Embryonic facial prominence (tissue), 1 donor: ENCODE measurements around the gene GNPDA1.
"Not testable (repeated sequence)": the region's sequence is repeated elsewhere in the genome, so short reads cannot be mapped to it uniquely, and the experiment has no call there.

Source experiments
- DNase-seq: peaks from one replicate; pipeline ENCODE4 v3.0.0-alpha.2; 2016; ENCODE audit errors: extremely low spot score

The GNPDA1 gene

GRCh38 chr5:142012792-142013388 lies at the start of gene GNPDA1:
Gene GNPDA1 (minus strand): TSS chr5:142013027. CDS start chr5:142012035, 992 bp downstream.
- no peak for DNase-seq

- no peak for DNase-seq
Observed at GRCh38 chr5:142059304-142059940, 46.6 kb upstream of the GNPDA1 start.

DNA sequence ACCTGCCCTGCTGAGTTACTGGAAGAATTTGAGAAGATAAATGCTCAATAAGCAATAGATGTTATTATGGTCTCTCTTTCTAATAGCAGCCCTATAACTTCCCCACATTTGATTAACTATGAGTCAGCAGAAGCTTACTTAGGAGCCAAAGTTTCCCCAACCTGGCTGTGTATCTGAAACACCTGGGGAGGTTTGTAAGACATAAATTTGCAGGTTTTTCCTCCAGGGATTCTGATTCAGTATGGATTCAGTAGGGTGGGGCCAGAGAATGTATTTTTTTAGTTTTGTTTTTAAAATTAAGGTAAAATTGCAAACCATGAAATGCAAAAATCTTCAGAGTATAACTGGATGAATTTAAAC lies 44.9 kb upstream of the GNPDA1 start:
- DNase-seq: no peak

GRCh38 chr5:142056816-142057696 lies 44.2 kb upstream of the GNPDA1 start:
- no peak for DNase-seq

DNA sequence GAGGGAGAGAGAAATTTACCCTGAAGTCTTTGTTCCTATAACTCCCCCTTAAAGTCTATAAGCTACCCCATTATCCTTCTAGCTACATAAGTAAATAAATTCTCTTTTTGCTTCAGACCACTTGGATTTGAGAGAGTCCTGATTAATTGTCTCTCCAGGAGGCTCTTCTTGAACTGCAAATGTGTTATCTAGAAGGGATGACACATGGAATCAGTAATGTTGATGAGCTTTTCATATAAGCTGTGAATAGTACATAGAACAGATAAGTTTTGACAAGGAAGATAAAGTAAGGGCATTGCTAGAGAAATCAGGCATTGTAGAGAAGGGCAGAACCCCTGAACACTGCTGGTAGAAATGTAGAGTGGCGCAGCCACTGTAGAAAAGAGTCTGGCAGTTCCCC lies 42.5 kb upstream of the GNPDA1 start:
- DNase-seq: no peak

- no peak for DNase-seq
Observed at GRCh38 chr5:142053426-142054151, 40.8 kb upstream of the GNPDA1 start.

DNA sequence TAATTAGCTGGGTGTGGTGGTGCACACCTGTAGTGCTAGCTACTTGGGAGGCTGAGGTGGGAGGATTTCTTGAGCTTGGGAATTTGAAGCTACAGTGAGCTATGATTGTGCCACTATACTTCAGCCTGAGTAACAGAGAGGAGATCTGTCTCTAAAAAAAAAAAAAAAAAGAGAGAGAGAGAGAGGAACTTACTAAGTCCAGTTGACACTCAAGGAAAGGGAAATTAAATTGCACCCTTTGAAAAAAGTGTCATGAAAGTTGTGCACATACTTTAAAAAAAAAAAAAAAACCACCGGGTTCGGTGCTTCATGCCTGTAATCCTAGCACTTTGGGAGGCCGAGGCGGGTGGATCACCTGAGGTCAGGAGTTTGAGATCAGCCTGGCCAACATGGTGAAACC lies 39.2 kb upstream of the GNPDA1 start:
- DNase-seq: not testable (repeated sequence)

DNA sequence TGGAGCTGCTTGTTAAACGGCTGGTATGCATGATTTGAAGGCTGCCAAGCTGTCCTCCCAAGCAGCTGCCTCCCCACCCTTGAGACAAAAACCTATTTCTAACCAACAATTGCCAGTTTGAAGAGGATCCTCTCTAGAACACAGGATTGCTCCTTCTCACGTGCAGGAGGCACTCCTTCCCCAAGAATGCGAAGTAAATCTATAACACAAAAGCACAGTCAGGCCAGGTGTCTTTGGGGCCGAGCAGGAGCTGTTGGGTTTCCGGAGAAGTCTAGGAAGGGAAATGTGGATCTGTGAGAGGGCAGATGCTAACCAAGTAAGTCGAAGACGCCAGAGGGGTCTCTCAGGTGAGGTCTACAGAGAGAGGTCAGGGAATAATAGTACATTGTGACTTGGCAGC lies 35.4 kb upstream of the GNPDA1 start:
- DNase-seq: no peak

DNA sequence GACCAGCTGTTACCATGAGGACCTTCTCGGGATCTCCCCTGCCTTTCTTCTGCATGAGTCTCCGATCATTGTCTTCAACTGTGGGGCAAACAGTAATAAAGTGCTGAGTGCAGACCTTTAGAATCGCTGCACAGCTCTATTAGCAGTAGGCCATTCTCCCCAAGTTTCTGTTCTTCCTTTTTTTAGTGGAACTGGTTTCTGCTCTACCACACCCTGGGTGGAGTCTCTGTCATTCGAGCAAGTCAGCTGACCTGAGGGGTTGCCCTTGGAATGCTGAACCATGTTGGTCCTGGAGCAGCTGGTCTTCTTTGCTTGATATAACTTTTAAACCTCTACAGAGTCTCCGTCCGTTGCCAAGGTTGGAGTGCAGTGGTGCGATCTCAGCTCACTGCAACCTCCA lies 33.4 kb upstream of the GNPDA1 start:
- no peak for DNase-seq

DNA sequence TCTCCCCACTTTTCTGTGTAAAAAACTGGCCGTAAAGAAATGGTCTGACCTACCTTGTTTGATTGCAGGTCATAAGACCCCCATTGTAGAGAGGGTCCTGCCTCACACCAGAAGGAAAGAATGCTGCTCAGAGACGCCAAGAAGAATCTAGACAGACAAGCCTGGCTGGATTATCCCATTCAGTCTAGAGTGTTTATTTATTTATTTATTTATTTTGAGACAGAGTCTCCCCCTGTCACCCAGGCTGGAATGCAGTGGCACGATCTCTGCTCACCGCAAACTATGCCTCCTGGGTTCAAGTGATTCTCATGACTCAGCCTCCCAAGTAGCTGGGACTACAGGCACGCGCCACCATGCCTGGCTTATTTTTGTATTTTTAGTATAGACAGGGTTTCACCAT lies 28.1 kb upstream of the GNPDA1 start:
- DNase-seq: not testable (repeated sequence)

DNA sequence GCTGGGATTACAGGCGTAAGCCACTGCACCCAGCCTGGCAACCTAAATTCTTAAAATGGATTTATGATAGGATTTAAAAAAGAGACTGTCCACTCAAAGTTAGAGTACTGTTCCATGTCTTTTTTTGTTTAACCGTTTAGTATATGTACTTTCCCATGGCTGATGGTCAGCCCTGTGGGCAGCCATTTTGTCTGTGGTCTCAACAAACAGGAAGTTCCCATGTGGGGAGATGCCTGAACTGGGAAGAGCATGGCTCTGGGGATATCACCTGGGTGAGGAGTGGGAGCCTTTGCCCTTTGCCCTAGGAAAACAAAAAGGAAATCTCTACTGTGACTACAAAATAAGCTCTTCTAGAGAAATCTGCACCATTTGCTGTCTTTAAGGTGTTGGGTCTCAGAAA lies 27.5 kb upstream of the GNPDA1 start:
- no peak for DNase-seq

DNA sequence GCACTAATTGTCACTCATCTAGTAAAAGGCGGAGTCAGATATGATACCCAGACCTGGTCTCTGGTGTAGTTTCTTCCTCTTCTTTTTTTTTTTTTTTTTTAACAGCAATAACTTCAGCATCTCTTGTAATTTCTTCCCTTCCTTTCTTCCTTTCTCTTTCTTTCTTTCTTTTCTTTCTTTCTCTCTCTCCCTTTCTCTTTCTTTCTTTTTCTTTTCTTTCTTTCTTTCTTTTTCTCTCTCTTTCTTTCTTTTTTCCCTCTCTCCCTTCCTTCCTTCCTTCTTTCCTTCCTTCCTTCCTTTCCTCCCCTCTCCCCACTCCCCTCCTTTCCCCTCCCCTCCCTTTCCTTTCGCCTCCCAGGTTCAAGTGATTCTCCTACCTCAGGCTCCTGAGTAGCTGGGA lies 25.9 kb upstream of the GNPDA1 start:
- no peak for DNase-seq

- DNase-seq: not testable (repeated sequence)
Observed at GRCh38 chr5:142037599-142037998, 24.8 kb upstream of the GNPDA1 start.

DNA sequence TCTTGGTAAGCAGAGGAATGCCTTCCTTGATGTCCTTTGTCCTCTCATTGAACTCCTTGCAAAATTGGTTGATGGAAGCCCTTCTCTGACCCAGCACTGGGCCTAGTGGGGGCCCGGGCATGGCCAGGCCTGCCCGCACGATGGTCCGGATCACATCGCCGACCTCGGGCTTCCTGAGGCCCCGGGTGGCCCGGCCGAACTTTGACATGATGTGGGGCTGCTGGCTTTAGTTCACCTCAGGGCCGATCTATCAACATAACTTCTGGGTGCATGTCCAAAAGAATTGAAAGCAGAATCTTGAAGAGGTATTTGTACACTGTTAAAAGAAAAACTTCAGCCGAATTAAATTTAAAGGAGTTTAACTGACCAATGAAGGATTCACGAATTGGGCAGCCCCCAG lies 24.1 kb upstream of the GNPDA1 start:
- no peak for DNase-seq

DNA sequence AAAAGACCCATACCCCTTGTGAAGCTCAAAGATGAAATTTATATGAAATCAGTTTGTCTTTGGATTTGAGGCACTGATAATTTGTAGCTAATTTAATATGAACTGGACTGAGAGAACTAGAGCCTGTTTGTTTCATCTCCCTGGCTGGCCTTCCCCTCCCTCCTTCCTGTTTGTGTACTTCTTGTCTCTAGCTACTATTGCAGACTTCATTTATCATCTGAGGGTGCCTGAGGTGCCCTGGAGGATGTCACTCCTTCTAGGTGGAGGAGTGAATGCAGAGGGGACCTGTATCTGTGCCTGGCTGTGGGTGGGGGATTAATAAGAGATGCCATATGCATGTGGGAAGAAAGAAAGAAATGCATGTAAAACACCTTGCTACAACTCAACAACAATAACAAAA lies 22.2 kb upstream of the GNPDA1 start:
- DNase-seq: no peak

GRCh38 chr5:142033632-142034567 lies 21.1 kb upstream of the GNPDA1 start:
- DNase-seq: not testable (repeated sequence)

GRCh38 chr5:142032747-142033631 lies 20.2 kb upstream of the GNPDA1 start:
- DNase-seq: no peak

DNA sequence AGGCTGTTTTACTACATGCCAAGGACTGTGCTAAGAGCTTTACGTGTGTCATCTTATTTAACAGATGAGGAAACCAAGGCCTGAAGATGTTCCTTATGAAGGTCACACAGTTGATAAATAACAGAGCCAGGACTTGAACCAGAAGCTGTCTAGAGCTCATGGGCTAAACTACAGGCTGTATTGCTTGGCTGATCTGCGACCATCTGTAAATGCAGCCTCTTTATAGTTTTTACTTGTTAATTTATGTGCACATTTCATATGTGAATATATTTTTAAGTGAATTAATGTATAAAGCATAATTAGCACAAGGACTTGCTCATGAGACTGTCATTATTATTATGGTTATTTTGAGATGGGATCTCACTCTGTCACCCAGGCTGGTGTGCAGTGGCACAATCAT lies 19.3 kb upstream of the GNPDA1 start:
- DNase-seq: no peak

GRCh38 chr5:142025637-142026036 lies 12.8 kb upstream of the GNPDA1 start:
- DNase-seq: no peak

GRCh38 chr5:142024771-142025304 lies 12.0 kb upstream of the GNPDA1 start:
- peak; percentile 58 for DNase-seq
